B cell (primary cell): ENCODE measurements around the gene STIMATE. TPM values are rescaled to one million over a fixed set of nuclear protein-coding genes. Genes with fewer than 3 reads are reported as not detected.

ENCODE experiments used
- ATAC-seq: fragments of 200-7000 bp; cut with Tn5 transposase; one replicate; pipeline ENCODE4 v1.10.0; 2021; ENCODE audit warnings: low read depth, mild to moderate bottlenecking, moderate number of reproducible peaks, moderate library complexity
- CTCF ChIA-PET: fragments of 350-600 bp; sonication (Branson Sonifier 250); formaldehyde crosslinking; loops from one replicate; lab custom pipeline; 2021; ENCODE audit warnings: antibody characterized with exemption, inconsistent platforms; lab: Charles Lee
- POLR2A ChIA-PET: fragments of 350-600 bp; sonication (Branson Sonifier 250); formaldehyde crosslinking; loops from one replicate; lab custom pipeline; 2021; ENCODE audit warnings: antibody characterized with exemption; lab: Charles Lee
- DNase-seq: peaks from one replicate; pipeline ENCODE4 v3.0.0; 2013
- H2AFZ ChIP-seq: 2 replicates; pipeline ENCODE4 v1.6.1; 2012; ENCODE audit warnings: mild to moderate bottlenecking, low read depth, low read length; ENCODE audit not compliant: insufficient read depth, poor library complexity, severe bottlenecking
- H3K27ac ChIP-seq, 2 donors: 1 replicate in 1 of 2; 2 replicates in 1 of 2; pipeline ENCODE4 v1.5.1; 2012 to 2013; ENCODE audit warnings: low read length in 2 of 2, mild to moderate bottlenecking in 2 of 2, moderate library complexity in 1 of 2
- H3K27me3 ChIP-seq, 4 experiments: fragments of 200-600 bp in 1 of 4; sonication (generic) in 1 of 4; replicated peaks in 1 of 4; 1 replicate in 2 of 4; 2 replicates in 2 of 4; pipeline versions ENCODE4 v1.6.1 to v1.7.0; 2013 to 2016; ENCODE audit warnings: low read length in 3 of 4, mild to moderate bottlenecking in 2 of 4, mixed read lengths in 1 of 4, moderate library complexity in 1 of 4; ENCODE audit not compliant: insufficient read depth in 4 of 4, control insufficient read depth in 3 of 4; ENCODE audit errors: control extremely low read depth in 1 of 4
- H3K36me3 ChIP-seq, 2 experiments: replicated peaks in 1 of 2; 1 replicate in 1 of 2; 2 replicates in 1 of 2; pipeline versions ENCODE4 v1.6.1 to v1.7.1; 2013; ENCODE audit warnings: low read length in 1 of 2; ENCODE audit not compliant: insufficient read depth in 2 of 2, control insufficient read depth in 1 of 2; ENCODE audit errors: control extremely low read depth in 1 of 2, extremely low read depth in 1 of 2
- H3K4me1 ChIP-seq, 2 donors: fragments of 200-600 bp in 1 of 2; sonication (generic) in 1 of 2; 1 replicate in 1 of 2; 2 replicates in 1 of 2; pipeline versions ENCODE4 v1.5.1 to v1.6.1; 2013 to 2017; ENCODE audit warnings: low read length in 2 of 2; ENCODE audit not compliant: control insufficient read depth in 2 of 2, insufficient read depth in 2 of 2
- H3K4me2 ChIP-seq: replicated peaks from 2 replicates; pipeline ENCODE3; 2012; ENCODE audit warnings: mild to moderate bottlenecking, low read depth, low read length; ENCODE audit not compliant: poor library complexity, severe bottlenecking
- H3K4me3 ChIP-seq, 5 experiments: fragments of 200-600 bp in 1 of 5; sonication (generic) in 1 of 5; 1 replicate in 3 of 5; 2 replicates in 2 of 5; pipeline versions ENCODE4 v1.5.1 to v1.7.0; 2011 to 2016; ENCODE audit warnings: low read length in 4 of 5, mild to moderate bottlenecking in 4 of 5, low read depth in 2 of 5, control low read depth in 1 of 5, moderate library complexity in 1 of 5; ENCODE audit not compliant: insufficient read depth in 1 of 5; ENCODE audit errors: control extremely low read depth in 1 of 5, extremely low read depth in 1 of 5
- H3K79me2 ChIP-seq: fragments of 200-600 bp; sonication (generic); one replicate; pipeline ENCODE4 v1.6.0; 2016; ENCODE audit warnings: low read length; ENCODE audit not compliant: control insufficient read depth, insufficient read depth
- H3K9ac ChIP-seq: fragments of 200-600 bp; sonication (generic); 2 replicates; pipeline ENCODE4 v1.6.1; 2017; ENCODE audit warnings: mild to moderate bottlenecking, low read length, moderate library complexity
- H3K9me3 ChIP-seq, 3 donors: one replicate each; pipeline versions ENCODE4 v1.6.1 to v1.7.1; 2013; ENCODE audit warnings: low read length in 2 of 3; ENCODE audit not compliant: control insufficient read depth in 2 of 3, insufficient read depth in 1 of 3; ENCODE audit errors: control extremely low read depth in 1 of 3
- H4K20me1 ChIP-seq: 2 replicates; pipeline ENCODE4 v1.6.0; 2012; ENCODE audit warnings: mild to moderate bottlenecking, low read length; ENCODE audit not compliant: insufficient read depth, control insufficient read depth, poor library complexity, severe bottlenecking
- H3K27ac Mint-ChIP-seq: one replicate; pipeline ENCODE4 v1.8.0; 2021; ENCODE audit warnings: mixed read lengths
- H3K27me3 Mint-ChIP-seq: one replicate; pipeline ENCODE4 v1.8.0; 2021; ENCODE audit warnings: mixed read lengths
- H3K4me1 Mint-ChIP-seq: one replicate; pipeline ENCODE4 v1.8.0; 2021; ENCODE audit warnings: mixed read lengths
- H3K4me3 Mint-ChIP-seq: one replicate; pipeline ENCODE4 v1.8.0; 2021; ENCODE audit warnings: mixed read lengths
- H3K9me3 Mint-ChIP-seq: one replicate; pipeline ENCODE4 v1.8.0; 2022; ENCODE audit warnings: mixed read lengths; ENCODE audit not compliant: insufficient read depth
- EZH2 ChIP-seq: IDR thresholded peaks from 2 replicates; pipeline ENCODE4 v1.6.1; 2012; ENCODE audit warnings: borderline replicate concordance, low read depth, mild to moderate bottlenecking, moderate library complexity, low read length; ENCODE audit not compliant: insufficient read depth, poor library complexity, severe bottlenecking
- WGBS: methylation state at CpG from one replicate; pipeline ENCODE4 v1.1.5; 2013; ENCODE audit warnings: missing lambda C conversion rate; ENCODE audit not compliant: insufficient coverage; 5-methylcytosine and 5-hydroxymethylcytosine counted together
- intact Hi-C: fragments of 100-400 bp; cut with micrococcal nuclease; formaldehyde crosslinking; loops from one replicate; pipeline ENCODE4 v1.10.0; 2022
- polyA plus RNA-seq: library from polyadenylated mRNA; depleted of rRNA; stranded (reverse); fragments of >200 nt; gene quantifications from 2 replicates; pipeline ENCODE4 v1.2.3, GENCODE V29; 2012
- total RNA-seq, 2 donors: library from RNA; stranded (reverse); fragments of 120-200 nt in 1 of 2; gene quantifications; 1 replicate in 1 of 2; 2 replicates in 1 of 2; pipeline versions ENCODE4 v1.2.3 to v1.2.4, GENCODE V29; 2013 to 2022
- TF ChIP-seq, protein P1 (sequence below): fragments of 200-600 bp; IDR thresholded peaks from one replicate; pipeline ENCODE4 v1.8.0; 2022; ENCODE audit warnings: antibody characterized with exemption, mild to moderate bottlenecking

STIMATE gene
- total and polyA plus RNA-seq, 2 donors (not counting 1 experiment from before 2014, with no cell fraction given), result 24.6 to 38.4 TPM

DNA sequence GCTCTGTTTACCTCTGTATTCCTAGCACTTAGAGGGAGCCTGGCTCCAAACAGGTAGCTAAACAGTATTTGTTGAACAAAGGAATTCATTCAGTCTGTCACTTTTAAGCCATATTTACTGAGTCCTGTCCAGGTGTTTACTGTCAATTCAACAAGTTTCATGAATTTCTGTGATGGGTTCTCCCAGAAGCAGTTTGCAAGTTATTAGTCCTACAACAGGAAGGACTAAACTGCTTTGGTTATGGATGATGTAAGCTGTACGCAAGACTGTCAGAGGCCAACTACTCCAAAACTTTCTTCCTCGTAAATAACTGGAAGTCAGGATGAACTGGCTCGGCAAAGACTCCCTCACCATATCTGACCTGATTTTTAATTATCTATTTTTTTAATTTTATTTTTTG is 25.1 kb downstream of the STIMATE start:
- ATAC-seq (no peak), DNase-seq (no peak)
- WGBS, result 100% methylated on average over 1 of the region's 3 CpGs
- H3K4me1 ChIP-seq, result peaks cover 0 to 3% of the 10 kb centered on the region in 2 donors
- H3K27ac ChIP-seq, result no peak overlapping the region
- Mint-ChIP-seq H3K9me3 (no peaks in the 10 kb centered on the region), H3K4me3 (no peak overlapping the region), H3K4me1 (peaks cover 17% of the 10 kb centered on the region), H3K27me3 (no peaks in the 10 kb centered on the region), H3K27ac (no peak overlapping the region)
- no peak overlapping the region for H2AFZ ChIP-seq
- H4K20me1 ChIP-seq, result peaks cover 19% of the 10 kb centered on the region
- H3K4me2 ChIP-seq, result no peak overlapping the region
- H3K79me2 ChIP-seq, result peaks cover 42% of the 10 kb centered on the region
- ChIA-PET POLR2A (no interaction called here), CTCF (no interaction called here)
- no peak for TF ChIP-seq EZH2
- H3K9ac ChIP-seq, result no peak overlapping the region
- intact Hi-C loops, result no loop called here
- H3K9me3 ChIP-seq, result no peaks in the 10 kb centered on the region
- no peaks in the 10 kb centered on the region for H3K36me3 ChIP-seq
- H3K27me3 ChIP-seq, result no peaks in the 10 kb centered on the region
- no peak overlapping the region for H3K4me3 ChIP-seq

DNA sequence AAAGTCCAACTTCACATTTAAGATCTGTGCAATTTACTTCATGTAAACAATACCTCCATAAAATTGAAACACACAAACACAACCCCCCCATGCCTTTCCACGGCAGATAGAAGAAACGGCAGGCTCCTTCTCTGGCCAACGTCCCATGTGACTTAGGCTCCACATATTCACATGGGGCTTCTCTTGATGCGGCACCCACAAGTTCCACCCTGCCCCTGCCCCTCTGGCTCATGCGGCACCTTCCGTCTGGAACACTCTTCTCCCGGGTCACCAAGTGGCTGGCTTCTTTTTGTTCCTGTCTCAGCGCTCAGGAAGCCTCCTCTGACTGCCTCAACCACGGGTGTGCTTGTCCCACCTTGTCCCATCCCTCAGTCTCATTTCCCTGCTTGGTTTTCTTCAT is 25.6 kb downstream of the STIMATE start:
- no peaks in the 10 kb centered on the region for H3K27me3 Mint-ChIP-seq
- H3K4me1 Mint-ChIP-seq, result peaks cover 17% of the 10 kb centered on the region
- Histone ChIP-seq H3K27ac (no peak overlapping the region), H3K79me2 (peaks cover 38% of the 10 kb centered on the region), H3K9ac (no peak overlapping the region), H3K36me3 (no peaks in the 10 kb centered on the region), H4K20me1 (peaks cover 19% of the 10 kb centered on the region), H3K27me3 (no peaks in the 10 kb centered on the region), H3K4me3 (no peak overlapping the region), H3K4me1 (peaks cover 0 to 3% of the 10 kb centered on the region in 2 donors), H3K9me3 (no peaks in the 10 kb centered on the region), H2AFZ (no peak overlapping the region), H3K4me2 (no peak overlapping the region)
- H3K4me3 Mint-ChIP-seq, result no peak overlapping the region
- WGBS, result 90% methylated on average over 9 of the region's 9 CpGs
- ChIA-PET CTCF (no interaction called here), POLR2A (no interaction called here)
- H3K27ac Mint-ChIP-seq, result no peak overlapping the region
- DNase-seq (no peak), ATAC-seq (no peak)
- no peaks in the 10 kb centered on the region for H3K9me3 Mint-ChIP-seq
- TF ChIP-seq, protein P1, sequence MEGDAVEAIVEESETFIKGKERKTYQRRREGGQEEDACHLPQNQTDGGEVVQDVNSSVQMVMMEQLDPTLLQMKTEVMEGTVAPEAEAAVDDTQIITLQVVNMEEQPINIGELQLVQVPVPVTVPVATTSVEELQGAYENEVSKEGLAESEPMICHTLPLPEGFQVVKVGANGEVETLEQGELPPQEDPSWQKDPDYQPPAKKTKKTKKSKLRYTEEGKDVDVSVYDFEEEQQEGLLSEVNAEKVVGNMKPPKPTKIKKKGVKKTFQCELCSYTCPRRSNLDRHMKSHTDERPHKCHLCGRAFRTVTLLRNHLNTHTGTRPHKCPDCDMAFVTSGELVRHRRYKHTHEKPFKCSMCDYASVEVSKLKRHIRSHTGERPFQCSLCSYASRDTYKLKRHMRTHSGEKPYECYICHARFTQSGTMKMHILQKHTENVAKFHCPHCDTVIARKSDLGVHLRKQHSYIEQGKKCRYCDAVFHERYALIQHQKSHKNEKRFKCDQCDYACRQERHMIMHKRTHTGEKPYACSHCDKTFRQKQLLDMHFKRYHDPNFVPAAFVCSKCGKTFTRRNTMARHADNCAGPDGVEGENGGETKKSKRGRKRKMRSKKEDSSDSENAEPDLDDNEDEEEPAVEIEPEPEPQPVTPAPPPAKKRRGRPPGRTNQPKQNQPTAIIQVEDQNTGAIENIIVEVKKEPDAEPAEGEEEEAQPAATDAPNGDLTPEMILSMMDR, result no peak
- TF ChIP-seq EZH2, result no peak
- intact Hi-C loops, result no loop called here
